ENCODE measurements around the gene RHOB. TPM values are rescaled to one million over a fixed set of nuclear protein-coding genes. Genes with fewer than 3 reads are reported as not detected.

Gene RHOB
- total and polyA plus RNA-seq, 2 of the 13 experiments (the other 11 are each of a cell fraction or from before 2014, with no cell fraction given) = 192 to 268 TPM

GRCh38 chr2:20457661-20458630, 11.1 kb downstream of the RHOB start:
- Histone ChIP-seq H3K79me2 (ENCODE audit: insufficient read depth, low read length) (no peaks in the 10 kb centered on the region), H3K27me3 (ENCODE audit: control insufficient read depth in 1 of 2, insufficient read depth in 2 of 2, low read length in 2 of 2) (no peaks in the 10 kb centered on the region; a peak in 1 of 5 replicates), H3K9me3 (ENCODE audit: low read length) (no peaks in the 10 kb centered on the region), H3K27ac (ENCODE audit: extremely low read length, insufficient read depth, low read length) (no peak overlapping the region), H3K36me3 (replicated peaks in 1 of 2; ENCODE audit: control insufficient read depth in 1 of 2, insufficient read depth in 2 of 2, low read length in 2 of 2) (no peaks in the 10 kb centered on the region), H3K4me3 (replicated peaks in 1 of 3; ENCODE audit: insufficient read depth in 1 of 3, low read depth in 2 of 3, low read length in 3 of 3) (no peak overlapping the region), H4K20me1 (ENCODE audit: insufficient read depth, low read length) (no peaks in the 10 kb centered on the region), H3K9ac (ENCODE audit: insufficient read depth, low read depth, low read length) (no peak overlapping the region), H3K4me2 (ENCODE audit: low read depth, low read length) (0 out of 2 replicates have a peak overlapping the region, but pooled peaks have one; percentile 42), H2AFZ (ENCODE audit: low read length) (no peak overlapping the region), H3K4me1 (ENCODE audit: insufficient read depth, low read length) (peaks cover 36% of the 10 kb centered on the region)
- intact Hi-C loops (cut with micrococcal nuclease; ENCODE audit: unreplicated experiment) (loop anchor here (1.0 kb wide), 1 partner anchor 48 kb away; no protein-coding TSS in a partner anchor), in situ Hi-C loops (cut with HindIII; ENCODE audit: extremely low pct_ligation_motif_present, low pct_unique_long_range_greater_than_20kb) (no loop called here)
- ChIA-PET POLR2A (interaction anchor here (1.0 to 18.3 kb wide), 4 partner anchors 8 to 130 kb away, joined by 3 to 1537 read pairs (median 50); partner anchors contain the start of gene RHOB), CTCF (ENCODE audit: low intra/inter-chr PET ratio, low total read pairs) (no interaction called here)
- WGBS (ENCODE audit: low lambda C conversion rate) = 75% methylated on average over 10 of the region's 10 CpGs
- DNase-seq (ENCODE audit: low spot score) (no peak), FAIRE-seq (no peak), ATAC-seq (no peak)
- TF ChIP-seq MAFF (IDR thresholded peaks at IDR 0.05; ENCODE audit: low read depth, low read length) (peak; percentile 68), NR2C2 (CRISPR knock-in tag; IDR thresholded peaks at IDR 0.05; ENCODE audit: borderline replicate concordance) (no peak), SP140L (CRISPR knock-in tag; IDR thresholded peaks at IDR 0.05; ENCODE audit: borderline replicate concordance) (no peak), ZBTB26 (CRISPR knock-in tag; IDR thresholded peaks at IDR 0.05; ENCODE audit: borderline replicate concordance) (no peak), GABPA (IDR thresholded peaks at IDR 0.05; ENCODE audit: low read depth, low read length) (no peak), GABPA (CRISPR knock-in tag; IDR thresholded peaks at IDR 0.05; ENCODE audit: low read depth) (no peak), ZNF790 (CRISPR knock-in tag; IDR thresholded peaks at IDR 0.05; ENCODE audit: borderline replicate concordance) (no peak), ZC3H4 (CRISPR knock-in tag; IDR thresholded peaks at IDR 0.05; ENCODE audit: borderline replicate concordance) (no peak), HNRNPUL1 (IDR thresholded peaks at IDR 0.05; ENCODE audit: low read depth, low read length) (no peak), MAFK (conservative IDR thresholded peaks at IDR 0.05 in 1 of 2, IDR thresholded peaks at IDR 0.05 in 1 of 2; ENCODE audit: low read length in 2 of 2) (peak; percentile 79 to 81), RXRB (CRISPR knock-in tag; IDR thresholded peaks at IDR 0.05; ENCODE audit: borderline replicate concordance) (no peak), JUND (CRISPR knock-in tag; IDR thresholded peaks at IDR 0.05) (no peak), GLI4 (CRISPR knock-in tag; IDR thresholded peaks at IDR 0.05; ENCODE audit: borderline replicate concordance) (no peak), GATAD1 (CRISPR knock-in tag; IDR thresholded peaks at IDR 0.05) (no peak)
- no TSS peak for BruUV-seq (replicated peaks)
